Mucosa of descending colon (tissue), 3 donors: Measurements from ENCODE around the gene ANKRD63. TPM values are rescaled to one million over a fixed set of nuclear protein-coding genes. Genes with fewer than 3 reads are reported as not detected.

Experiments used
- ATAC-seq: fragments of 200-7000 bp; cut with Tn5 transposase; one replicate; pipeline ENCODE4 v1.9.1; 2020; ENCODE audit warnings: mild to moderate bottlenecking, moderate library complexity
- DNase-seq, 3 donors: peaks; one replicate each; pipeline ENCODE4 v3.0.0-alpha.2; 2020
- H3K36me3 ChIP-seq: fragments of 200-600 bp; one replicate; pipeline ENCODE4 v1.8.0; 2021; ENCODE audit warnings: low read depth, mild to moderate bottlenecking
- H3K4me1 ChIP-seq: fragments of 200-600 bp; one replicate; pipeline ENCODE4 v1.8.0; 2021; ENCODE audit warnings: low read depth, mild to moderate bottlenecking
- H3K4me3 ChIP-seq: fragments of 200-600 bp; one replicate; pipeline ENCODE4 v1.8.0; 2021; ENCODE audit warnings: mild to moderate bottlenecking
- H3K9me3 ChIP-seq: fragments of 200-600 bp; one replicate; pipeline ENCODE4 v1.8.0; 2021; ENCODE audit warnings: mild to moderate bottlenecking
- intact Hi-C, 2 donors: fragments of 100-400 bp; cut with DNase I in 1 of 2; cut with micrococcal nuclease in 1 of 2; formaldehyde crosslinking; loops; one replicate each; pipeline versions ENCODE4 v1.11.0 to v1.11.1; 2022; cut with DNase I, micrococcal nuclease
- total RNA-seq, 3 donors: library from RNA; stranded (reverse); fragmentation: NEBNext Ultra II Directional in 2 of 3; extraction: Animal tissue kit (Norgen Biotek cat#: 25700) in 2 of 3; gene quantifications; one replicate each; pipeline versions ENCODE4 v1.2.1 to v1.2.4, GENCODE V29; 2021 to 2023
- TF ChIP-seq, protein P1 (sequence below): fragments of 200-600 bp; IDR thresholded peaks from one replicate; pipeline ENCODE4 v1.8.0; 2022; ENCODE audit warnings: antibody characterized with exemption, mild to moderate bottlenecking
- donor health status: DM: no; HTN: no; CAD: no; lungs with moderate emphysema.
- donor health status: DM: no; HTN: no; CAD: no.
- donor health status: DM: no; HTN: yes; CAD: no.

The ANKRD63 gene
- total RNA-seq, 3 donors from 2014 or later, result 0.25 TPM; not detected in 2

DNA sequence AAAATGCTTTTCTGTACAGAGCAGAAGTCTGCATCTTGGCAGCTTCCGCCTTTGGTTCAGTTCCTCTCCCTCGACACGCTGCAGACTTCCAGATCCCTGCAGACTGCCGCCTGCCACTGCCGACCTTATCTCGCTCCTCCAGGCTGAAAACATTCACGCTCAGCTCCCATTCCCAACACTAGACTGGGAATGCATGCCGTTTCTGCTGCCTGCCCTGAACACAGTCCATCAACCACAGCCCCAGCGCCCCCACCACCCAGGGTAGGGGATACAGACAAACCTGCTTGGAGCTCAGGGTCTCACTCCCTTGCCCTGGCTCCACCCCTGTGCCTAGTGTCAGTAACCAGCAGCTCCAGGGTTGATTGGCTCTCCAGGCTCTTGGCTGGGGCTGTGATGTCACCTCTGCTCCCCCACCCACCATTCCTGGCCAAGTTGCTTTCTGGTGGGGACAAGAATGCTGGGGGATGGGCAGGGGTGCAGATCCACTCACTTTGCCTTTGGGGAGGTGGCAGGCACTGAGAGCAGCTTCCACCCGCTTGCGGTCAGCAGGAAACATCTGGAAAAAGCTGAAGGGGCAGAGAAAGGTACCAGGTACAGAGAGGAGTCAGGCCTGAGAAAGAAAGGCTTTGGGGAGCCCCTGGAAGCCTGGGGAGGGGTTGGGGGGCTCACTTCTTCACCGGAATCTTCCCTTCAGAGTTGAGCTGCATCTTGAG lies 18.8 kb upstream of the ANKRD63 start:
- no peaks in the 10 kb centered on the region for H3K36me3 ChIP-seq
- TF ChIP-seq, protein P1, sequence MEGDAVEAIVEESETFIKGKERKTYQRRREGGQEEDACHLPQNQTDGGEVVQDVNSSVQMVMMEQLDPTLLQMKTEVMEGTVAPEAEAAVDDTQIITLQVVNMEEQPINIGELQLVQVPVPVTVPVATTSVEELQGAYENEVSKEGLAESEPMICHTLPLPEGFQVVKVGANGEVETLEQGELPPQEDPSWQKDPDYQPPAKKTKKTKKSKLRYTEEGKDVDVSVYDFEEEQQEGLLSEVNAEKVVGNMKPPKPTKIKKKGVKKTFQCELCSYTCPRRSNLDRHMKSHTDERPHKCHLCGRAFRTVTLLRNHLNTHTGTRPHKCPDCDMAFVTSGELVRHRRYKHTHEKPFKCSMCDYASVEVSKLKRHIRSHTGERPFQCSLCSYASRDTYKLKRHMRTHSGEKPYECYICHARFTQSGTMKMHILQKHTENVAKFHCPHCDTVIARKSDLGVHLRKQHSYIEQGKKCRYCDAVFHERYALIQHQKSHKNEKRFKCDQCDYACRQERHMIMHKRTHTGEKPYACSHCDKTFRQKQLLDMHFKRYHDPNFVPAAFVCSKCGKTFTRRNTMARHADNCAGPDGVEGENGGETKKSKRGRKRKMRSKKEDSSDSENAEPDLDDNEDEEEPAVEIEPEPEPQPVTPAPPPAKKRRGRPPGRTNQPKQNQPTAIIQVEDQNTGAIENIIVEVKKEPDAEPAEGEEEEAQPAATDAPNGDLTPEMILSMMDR, result no peak
- intact Hi-C loops, result no loop called here
- H3K4me1 ChIP-seq, result no peaks in the 10 kb centered on the region
- DNase-seq (peak in 1 of 3 donors; percentile 13), ATAC-seq (no peak)
- no peak overlapping the region for H3K4me3 ChIP-seq
- H3K9me3 ChIP-seq, result peaks cover 2% of the 10 kb centered on the region

DNA sequence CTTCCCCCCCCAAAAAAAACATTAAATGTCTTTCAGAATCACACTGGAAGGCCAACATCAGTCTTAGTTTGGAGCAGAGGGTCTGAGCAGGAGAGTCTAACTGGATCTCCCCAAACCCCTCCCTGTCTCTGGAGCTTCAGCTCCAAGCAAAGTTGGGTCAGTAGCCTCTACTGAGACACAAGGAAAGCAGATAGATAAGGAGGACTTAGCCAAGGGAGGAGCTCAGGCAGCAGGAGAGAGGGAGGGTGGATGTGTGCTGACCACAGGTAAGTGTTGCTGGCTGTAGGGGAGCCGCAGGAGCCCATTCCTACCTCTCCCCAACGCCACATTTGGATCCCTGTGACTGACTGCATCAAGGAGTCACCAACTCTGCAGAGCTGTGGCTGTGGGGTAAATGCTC lies 17.9 kb upstream of the ANKRD63 start:
- H3K4me3 ChIP-seq, result no peak overlapping the region
- intact Hi-C loops, result no loop called here
- DNase-seq (no peak), ATAC-seq (no peak)
- H3K36me3 ChIP-seq, result no peaks in the 10 kb centered on the region
- TF ChIP-seq, protein P1, result no peak
- H3K4me1 ChIP-seq, result no peaks in the 10 kb centered on the region
- peaks cover 2% of the 10 kb centered on the region for H3K9me3 ChIP-seq

DNA sequence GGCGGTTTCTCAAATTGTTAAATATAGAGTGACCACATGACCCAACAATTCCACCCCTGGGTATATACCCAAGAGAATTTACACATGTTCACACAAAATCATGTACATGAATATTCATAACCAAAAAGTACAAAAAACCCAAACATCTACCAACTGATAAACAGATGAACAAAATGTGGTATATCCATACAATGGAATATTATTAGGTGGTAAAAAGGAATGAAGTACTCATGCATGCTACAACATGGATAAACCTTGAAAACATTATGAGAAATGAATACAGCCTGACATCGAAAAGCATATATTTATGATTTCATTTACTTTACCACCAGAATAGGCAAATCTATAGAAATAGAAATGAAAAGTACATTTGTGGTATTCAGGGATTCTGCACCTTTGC lies 17.5 kb upstream of the ANKRD63 start:
- DNase-seq (no peak), ATAC-seq (no peak)
- peaks cover 2% of the 10 kb centered on the region for H3K9me3 ChIP-seq
- TF ChIP-seq, protein P1, result no peak
- intact Hi-C loops, result no loop called here
- H3K4me1 ChIP-seq, result no peaks in the 10 kb centered on the region
- no peak overlapping the region for H3K4me3 ChIP-seq
- no peaks in the 10 kb centered on the region for H3K36me3 ChIP-seq

DNA sequence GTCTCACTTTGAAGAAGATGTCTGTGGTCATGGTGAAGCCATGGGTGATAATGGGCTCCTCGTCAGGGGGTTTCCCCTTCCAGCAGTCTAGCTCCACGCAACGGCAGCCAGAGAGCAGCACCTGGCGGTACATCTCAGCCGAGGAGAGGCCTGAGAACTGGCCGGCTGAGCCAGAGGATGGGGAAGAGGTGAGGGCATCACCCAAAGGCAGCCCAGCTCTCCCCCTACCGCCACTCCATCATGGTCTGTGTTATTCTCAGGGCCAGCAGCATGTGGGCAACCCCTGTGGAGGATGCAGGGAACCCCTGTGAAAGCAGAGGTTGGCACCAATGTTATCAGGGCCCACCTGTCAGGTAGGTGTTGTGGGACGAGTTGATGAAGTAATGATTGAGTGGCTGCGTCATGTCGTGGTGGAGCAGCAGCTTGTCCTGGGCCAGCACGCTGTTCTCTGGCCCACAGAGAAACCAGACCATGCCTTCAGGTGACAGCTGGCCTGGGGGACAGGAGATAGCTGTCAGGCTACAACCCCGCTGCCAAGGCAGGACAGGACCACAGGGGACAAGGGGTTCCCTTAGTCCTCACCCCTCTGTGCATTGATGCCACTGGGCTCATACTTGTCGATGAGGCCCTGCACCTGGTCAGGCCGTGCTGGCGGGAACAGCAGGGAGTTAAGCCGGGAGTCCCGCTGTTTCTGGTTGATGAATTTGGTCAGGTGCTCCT lies 15.5 kb upstream of the ANKRD63 start:
- Histone ChIP-seq H3K36me3 (no peaks in the 10 kb centered on the region), H3K4me3 (no peak overlapping the region), H3K4me1 (no peaks in the 10 kb centered on the region), H3K9me3 (peaks cover 2% of the 10 kb centered on the region)
- ATAC-seq (no peak), DNase-seq (peak in 1 of 3 donors; percentile 16)
- intact Hi-C loops, result no loop called here
- TF ChIP-seq, protein P1, result no peak

DNA sequence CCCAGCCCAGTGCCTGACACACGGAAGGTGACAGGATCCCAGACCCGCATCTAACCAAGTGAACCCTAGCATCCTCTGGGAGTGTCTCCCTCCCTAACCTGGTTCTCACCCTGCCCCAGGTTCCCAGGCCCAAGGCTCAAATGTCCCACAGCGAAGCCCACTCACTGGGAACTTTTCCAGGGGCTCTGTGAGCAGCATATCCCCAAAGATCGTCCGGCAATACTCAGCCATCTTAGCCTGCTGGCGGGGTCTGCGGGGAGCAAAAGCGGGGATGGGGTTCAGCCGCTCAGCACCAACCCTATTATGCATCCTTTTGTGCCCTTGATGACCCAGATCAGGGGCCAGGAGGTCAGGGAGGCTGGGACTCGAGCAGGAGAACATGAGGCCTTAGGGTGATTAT lies 14.5 kb upstream of the ANKRD63 start:
- TF ChIP-seq, protein P1, result no peak
- intact Hi-C loops, result no loop called here
- Histone ChIP-seq H3K9me3 (peaks cover 2% of the 10 kb centered on the region), H3K4me3 (no peak overlapping the region), H3K4me1 (no peaks in the 10 kb centered on the region), H3K36me3 (no peaks in the 10 kb centered on the region)
- ATAC-seq (no peak), DNase-seq (no peak)
